Left kidney (tissue), 2 donors: ENCODE results near the gene FN3KRP. TPM values are rescaled to one million over a fixed set of nuclear protein-coding genes. Genes with fewer than 3 reads are reported as not detected.

Experiments used
- DNase-seq: peaks from one replicate; pipeline ENCODE4 v3.0.0-alpha.2; 2013
- polyA plus RNA-seq: library from polyadenylated mRNA; unstranded; fragments of 120-200 nt; gene quantifications from one replicate; pipeline ENCODE4 v1.2.1, GENCODE V29; 2013; ENCODE audit not compliant: insufficient read length

Gene FN3KRP
- polyA plus RNA-seq, 1 donor, result 49.4 TPM

GRCh38 chr17:82686366-82687324 lies 29.9 kb upstream of the FN3KRP start:
- no peak for DNase-seq

- DNase-seq, result peak; percentile 56
These were observed 29.1 kb upstream of the FN3KRP start for GRCh38 chr17:82687375-82687861.

DNA sequence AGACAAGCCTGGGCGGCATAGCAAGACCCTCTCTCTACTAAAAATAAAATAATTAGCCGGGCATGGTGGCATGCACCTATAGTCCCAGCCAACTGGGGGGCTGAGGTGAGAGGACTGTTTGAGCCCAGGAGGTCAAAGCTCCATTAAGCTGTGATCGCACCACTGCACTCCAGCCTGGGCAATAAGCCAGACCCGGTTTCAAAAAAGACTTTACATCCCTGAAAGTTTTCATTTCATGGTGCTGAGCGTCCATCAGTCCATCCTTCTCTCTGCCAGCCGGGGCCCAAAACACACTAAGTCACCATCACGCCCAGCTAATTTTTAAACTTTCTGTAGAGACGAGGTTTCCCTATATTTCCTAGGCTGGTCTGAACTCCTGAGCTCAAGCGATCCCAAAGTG lies 28.6 kb upstream of the FN3KRP start:
- DNase-seq, result no peak

- DNase-seq, result no peak
These were observed 27.4 kb upstream of the FN3KRP start for GRCh38 chr17:82689077-82689476.

DNA sequence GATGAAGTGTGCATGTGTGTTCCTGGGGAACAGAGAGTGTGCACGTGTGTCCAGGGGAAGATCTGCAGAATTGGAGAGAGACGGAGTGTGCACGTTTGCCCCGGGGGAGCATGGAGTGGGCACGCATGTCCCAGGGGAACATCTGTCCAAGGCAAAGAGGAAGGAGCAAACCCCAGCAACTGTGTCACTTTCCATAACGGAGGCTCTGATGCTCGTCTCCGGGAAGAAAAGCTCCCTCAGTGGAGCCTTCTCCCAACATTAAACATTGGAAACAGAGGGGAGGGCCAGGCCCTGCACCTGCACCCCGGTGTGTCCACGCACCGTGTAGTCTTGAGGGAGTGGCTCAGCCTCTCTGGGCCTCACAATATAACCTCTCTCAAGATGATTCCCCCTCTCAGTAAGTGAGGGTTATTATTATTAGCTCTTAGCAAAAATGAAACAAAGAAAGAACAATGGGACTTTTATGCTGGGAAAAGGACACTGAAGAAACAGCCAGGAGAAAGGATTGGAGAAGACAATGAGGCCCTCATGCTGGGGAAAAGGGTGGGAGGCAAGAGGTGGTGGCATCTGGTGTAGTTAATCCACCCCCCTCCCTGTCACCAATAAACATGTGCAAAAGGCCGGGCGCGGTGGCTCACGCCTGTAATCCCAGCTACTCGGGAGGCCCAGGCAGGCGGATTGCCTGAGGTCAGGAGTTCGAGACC lies 25.6 kb upstream of the FN3KRP start:
- DNase-seq, result no peak

GRCh38 chr17:82691714-82692113 lies 24.8 kb upstream of the FN3KRP start:
- no peak for DNase-seq

- no peak for DNase-seq
These were observed 24.2 kb upstream of the FN3KRP start for GRCh38 chr17:82692268-82692667.

GRCh38 chr17:82693168-82693867 lies 23.2 kb upstream of the FN3KRP start:
- peak; percentile 62 for DNase-seq

DNA sequence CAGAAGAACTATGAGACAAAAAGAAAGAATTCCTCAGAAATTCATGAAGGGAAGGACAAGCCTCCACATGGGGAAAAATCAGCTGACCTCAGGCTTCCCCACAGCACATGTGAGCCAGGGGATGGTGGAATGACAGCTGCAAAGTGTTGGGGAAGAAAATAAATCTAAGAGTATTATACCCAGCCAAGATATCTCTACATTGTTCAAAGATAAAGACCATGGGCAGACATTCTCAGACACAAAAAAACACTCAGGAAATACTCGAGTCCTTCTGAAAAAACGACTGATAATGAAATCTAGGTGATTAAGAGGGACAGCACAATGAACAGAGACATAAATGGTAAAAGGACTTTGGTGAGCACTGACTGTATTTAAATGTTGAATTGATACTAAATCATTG lies 21.9 kb upstream of the FN3KRP start:
- DNase-seq, result no peak

DNA sequence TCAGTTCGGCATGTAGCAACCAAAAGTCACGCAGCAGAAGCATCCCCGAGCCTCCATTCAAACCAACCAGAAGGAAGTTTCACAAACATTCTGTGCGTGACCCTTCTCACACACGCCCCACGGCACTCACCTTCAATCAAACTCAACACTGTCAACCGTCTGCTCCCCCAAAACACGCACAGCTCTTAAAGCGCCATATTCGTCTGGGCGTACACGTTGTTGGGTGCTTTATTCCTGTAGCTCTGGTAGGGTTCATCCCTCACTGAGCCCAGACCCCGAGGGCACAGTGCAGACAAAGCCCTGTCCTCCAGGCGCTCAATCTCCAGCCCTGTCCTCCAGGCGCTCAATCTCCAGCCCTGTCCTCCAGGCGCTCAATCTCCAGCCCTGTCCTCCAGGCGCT lies 20.2 kb upstream of the FN3KRP start:
- no peak for DNase-seq

DNA sequence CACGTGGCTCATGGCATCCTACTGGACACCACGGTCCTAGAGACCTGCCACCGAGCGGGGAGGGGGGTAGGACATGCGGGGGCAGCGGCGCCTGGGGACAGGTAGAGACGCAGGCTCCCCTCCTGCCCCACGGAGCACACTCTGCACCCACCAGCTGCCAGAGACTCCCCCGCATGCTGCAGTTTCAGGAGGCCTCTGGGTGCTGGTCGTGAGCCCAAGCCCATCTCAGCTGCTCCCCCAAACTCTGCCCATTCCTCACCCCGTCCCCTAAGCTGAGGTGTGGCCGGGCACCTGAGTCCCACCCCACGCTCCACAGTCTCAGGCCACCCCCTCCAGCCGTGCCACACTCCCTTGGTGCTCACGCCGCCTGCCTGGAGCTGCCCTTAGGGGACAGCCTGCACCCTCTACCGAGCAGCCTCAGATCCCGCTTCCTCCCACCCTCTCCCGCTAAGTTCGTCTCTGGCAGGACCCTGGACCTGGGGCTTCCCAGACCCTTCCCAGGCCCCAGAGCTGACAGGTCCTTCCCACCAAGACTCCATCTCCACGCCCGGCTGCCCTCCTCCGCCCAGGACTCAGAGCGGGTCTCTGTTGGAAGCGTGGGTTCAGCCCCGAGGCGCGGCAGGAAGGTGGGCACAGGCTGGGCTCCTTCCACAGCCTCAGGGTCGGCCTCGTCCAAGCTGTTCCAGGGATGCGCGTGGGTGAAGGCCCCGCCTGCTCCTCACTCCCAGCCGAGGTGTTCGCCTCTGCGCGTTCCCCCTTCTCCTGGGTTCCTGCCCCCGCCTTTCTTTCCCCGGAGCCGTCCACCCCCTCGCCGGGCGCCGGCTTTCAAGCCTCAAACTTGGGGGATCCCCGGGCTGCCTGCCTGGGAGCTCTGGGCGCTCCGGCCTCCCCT lies 19.3 kb upstream of the FN3KRP start:
- no peak for DNase-seq

- no peak for DNase-seq
These were observed 18.8 kb upstream of the FN3KRP start for GRCh38 chr17:82697808-82698064.

GRCh38 chr17:82698065-82698973 lies 18.2 kb upstream of the FN3KRP start, which contains the start of gene RAB40B:
RAB40B (minus strand) TSS chr17:82698698; CDS start chr17:82698596, 102 bp downstream.
- DNase-seq, result peak; percentile 96

DNA sequence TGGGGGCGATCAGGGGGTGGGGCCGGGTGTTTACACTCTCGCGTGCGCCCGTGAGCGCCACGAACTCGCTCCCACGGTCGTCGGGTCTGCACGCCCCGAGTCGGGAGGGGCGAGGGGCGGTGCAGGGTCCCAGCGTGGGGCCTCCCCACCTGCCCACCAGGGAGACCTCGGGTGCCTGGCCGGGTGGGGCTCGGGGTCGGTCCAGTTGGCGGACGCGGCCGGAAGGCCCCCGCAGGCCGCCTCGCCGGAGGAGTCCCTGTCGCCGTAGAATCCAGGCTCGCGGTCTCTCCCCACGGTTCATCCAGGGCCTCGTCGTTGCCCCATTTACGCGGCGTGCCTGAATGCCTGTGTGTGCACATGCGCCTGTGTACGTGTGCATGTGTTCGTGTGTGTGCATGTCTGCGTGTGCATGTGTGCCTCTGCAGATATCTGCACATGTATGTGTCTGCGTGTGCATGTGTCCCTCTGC lies 17.5 kb upstream of the FN3KRP start:
- no peak for DNase-seq

GRCh38 chr17:82699551-82699950 lies 17.0 kb upstream of the FN3KRP start:
- DNase-seq, result no peak

GRCh38 chr17:82702231-82702927 lies 14.1 kb upstream of the FN3KRP start:
- no peak for DNase-seq

DNA sequence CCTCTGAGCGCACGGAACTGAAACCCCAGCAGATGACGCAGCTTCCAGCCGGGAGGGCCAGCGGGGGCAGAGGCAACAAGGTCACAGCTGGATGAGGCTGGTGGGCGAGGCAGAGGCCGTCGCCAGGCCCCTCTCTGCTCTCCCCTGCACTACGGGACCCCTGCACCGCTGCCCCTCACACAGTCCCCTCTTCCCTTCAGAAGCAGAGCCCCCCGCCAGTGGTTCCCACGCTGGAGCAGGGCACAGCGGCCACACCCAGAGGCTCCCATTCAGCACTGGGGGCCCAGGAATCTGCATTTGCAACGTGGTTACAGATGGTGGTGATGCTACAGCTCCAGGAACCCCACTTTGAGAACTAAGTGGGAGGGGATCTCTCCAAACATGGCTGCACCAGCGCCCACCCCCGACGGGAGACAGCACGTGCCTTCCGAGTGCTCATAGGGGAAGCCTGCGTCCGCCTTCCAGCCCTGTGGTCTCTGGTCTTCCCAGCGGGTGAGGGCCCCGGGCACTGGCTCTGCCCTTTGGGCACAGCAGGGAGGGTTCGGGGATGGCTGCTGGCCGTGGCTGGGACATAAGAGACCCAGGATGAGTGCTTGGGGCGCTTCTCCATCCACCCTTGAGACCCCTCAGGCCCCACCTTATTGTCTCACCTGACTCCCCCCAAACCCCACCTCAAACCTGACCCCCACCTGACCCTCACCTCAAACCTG lies 13.3 kb upstream of the FN3KRP start:
- no peak for DNase-seq

- DNase-seq, result no peak
These were observed 12.3 kb upstream of the FN3KRP start for GRCh38 chr17:82703935-82704865.
